GM18951 (cell line): Measurements from ENCODE around the gene ABLIM3.

Experiments
- POLR2A ChIP-seq: IDR thresholded peaks from 4 replicates; pipeline ENCODE4 v1.6.1; 2011; ENCODE audit warnings: mild to moderate bottlenecking; ENCODE audit not compliant: insufficient read length, insufficient read depth; ENCODE audit errors: extremely low read depth
- in situ Hi-C: fragments of 300-500 bp; cut with MboI; formaldehyde crosslinking; loops from one replicate; pipeline ENCODE4 v1.12.0; 2022; ENCODE audit warnings: low sequenced_read_pairs, mixed read lengths, inconsistent platforms; ENCODE audit not compliant: unreplicated experiment

The ABLIM3 gene

DNA sequence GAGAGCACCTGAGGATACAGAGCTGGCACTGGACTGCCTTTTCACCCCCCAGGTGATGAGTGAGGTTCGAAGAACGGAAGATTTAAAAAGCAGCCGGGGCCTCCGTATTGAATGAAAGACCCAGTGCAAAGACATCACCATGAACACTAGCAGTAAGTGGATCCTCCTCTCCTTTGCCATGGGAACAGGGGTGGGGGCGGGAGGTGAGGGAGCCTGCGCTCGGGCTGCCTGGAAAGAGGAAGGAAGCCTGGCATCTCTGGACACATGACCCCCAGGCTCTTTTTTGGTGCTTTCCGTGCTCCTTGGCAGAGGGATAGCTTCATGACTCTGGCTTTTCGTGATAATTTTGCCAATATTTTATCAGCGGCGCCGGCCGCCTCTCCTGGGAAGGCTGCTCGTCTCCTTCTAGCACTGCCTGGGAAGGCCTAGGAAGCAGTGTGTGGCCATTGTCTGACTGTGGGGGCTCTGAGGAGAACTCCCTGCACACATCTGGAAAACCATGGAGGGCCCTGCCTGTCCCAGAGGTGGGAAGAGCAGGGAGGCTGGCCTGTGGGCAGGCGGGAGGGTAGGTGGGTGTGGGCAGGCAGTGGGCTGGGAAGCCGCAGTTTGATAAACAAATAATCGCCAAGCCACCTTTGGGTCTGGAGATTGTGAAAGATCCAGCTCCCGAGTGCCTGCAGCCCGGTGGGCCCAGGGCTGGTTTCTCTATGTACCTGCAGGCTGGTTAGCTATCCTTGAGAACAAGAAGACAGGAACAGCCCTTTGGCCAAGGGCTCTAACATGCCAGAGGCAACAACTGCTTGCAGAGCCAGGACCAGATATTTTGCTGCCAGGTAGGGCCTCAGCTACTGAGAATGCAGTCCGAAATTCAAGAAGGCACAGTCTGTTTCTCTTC is 911 bp downstream of the ABLIM3 start:
- no peak for TF ChIP-seq POLR2A
- in situ Hi-C loops, result no loop called here

DNA sequence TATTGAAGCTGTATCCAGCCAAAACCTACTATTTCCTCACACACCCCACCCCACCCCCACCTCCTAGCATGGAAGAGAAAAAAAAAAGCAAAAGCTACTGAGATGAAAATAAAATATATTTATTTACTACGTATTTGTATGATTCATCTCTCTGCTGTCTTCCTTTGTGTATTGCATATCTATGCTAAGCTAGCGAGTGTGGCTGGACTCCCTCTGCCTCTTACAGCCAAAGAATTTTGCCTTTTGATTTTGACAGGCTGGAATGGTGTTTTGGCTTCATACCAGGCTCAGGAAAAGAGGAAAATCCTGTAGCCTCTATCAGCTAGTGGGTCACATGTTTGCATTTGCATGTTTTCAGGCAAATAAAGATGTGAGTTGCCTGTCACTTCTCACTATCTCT is 2.2 kb downstream of the ABLIM3 start:
- in situ Hi-C loops, result no loop called here
- TF ChIP-seq POLR2A, result no peak

DNA sequence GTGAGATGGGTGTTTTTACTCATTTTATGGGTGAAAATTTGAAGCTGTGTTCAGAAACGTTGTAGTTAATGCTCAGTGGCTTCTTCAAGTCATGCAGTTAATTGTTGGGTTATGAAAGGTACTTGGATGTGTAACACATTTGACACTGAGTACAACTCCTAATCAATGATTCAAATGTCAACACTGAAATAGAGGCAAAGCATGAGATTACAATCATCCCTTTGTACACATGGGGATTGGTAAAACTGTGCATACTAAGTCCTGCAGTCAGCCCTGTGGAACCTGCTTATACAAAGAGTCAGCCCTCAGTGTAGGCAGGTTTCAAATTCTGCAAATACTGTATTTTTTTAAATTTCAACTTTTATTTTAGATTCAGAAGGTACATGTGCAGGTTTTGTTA is 3.3 kb downstream of the ABLIM3 start:
- in situ Hi-C loops, result no loop called here
- TF ChIP-seq POLR2A, result no peak

DNA sequence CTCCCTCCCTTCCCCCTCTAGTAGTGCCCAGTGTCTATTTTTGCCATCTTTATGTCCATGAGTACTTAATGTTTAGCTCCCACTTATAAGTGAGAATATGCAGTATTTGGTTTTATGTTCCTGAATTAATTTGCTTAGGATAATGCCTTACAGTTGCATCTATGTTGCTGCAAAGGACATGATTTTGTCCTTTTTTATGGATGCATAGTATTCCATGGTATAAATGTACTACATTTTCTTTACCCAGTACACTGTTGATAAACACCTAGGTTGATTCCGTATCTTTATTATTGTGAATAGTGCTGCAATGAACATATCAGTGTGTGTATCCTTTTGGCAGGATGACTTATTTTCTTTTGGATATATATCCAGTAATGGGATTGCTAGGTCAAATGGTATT is 3.8 kb downstream of the ABLIM3 start:
- in situ Hi-C loops, result no loop called here
- no peak for TF ChIP-seq POLR2A

DNA sequence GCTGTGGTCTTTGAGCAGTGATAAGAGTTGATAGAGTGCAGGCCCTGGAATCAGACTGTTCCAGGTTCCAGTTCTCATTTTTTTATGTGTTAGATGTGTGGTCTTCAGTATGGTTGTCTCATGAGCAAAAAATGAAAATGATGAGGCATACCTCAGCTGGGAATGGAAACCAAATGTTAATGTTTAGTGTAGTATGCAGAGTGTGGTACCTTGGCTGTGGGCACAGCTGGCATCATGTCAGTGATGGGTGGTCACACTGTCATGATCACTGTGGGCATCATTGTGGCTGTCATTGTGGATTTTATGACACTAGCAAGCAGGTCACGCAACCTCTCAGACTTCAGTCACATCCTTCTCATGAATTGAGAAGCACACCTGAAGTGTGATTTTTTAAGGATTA is 6.4 kb downstream of the ABLIM3 start:
- in situ Hi-C loops, result no loop called here
- no peak for TF ChIP-seq POLR2A

DNA sequence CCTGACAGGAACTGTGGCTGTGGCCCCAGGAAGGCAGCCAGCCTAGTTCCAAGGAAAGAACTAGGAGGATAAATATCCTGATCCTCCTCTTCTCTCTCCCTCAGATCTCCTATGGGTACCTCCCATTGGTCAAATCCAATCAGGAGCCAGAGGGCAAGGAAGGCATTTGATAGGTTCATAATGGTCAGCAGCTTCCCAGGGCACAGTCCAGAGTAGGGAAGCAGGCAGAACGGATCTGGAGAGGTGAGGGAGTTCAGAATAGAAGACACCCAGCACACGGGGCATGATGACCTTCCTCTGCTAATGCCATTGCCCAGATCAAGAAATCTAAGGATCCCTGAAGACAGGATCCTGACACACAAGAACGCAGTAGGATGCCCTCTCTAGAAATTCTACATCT is 8.6 kb downstream of the ABLIM3 start:
- in situ Hi-C loops, result no loop called here
- no peak for TF ChIP-seq POLR2A

DNA sequence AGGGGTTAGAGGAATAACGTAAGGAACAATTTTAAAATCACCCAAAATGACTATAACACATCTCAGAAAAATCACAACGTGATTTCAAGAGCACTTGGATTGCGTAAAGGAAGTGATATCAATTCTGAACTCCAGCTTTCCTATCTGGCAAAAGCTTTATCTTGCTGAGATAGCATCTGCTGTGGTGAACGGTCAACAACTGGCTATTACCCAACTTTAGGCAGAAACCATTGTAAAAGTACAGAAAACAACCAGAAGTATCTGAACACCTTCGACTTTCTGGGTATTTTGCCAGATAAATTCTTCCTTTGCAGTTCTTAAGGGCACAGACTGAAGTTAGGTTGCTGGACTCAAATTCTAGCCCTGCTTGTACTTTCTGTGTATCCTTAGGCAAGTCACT is 9.2 kb downstream of the ABLIM3 start:
- in situ Hi-C loops, result no loop called here
- TF ChIP-seq POLR2A, result no peak

DNA sequence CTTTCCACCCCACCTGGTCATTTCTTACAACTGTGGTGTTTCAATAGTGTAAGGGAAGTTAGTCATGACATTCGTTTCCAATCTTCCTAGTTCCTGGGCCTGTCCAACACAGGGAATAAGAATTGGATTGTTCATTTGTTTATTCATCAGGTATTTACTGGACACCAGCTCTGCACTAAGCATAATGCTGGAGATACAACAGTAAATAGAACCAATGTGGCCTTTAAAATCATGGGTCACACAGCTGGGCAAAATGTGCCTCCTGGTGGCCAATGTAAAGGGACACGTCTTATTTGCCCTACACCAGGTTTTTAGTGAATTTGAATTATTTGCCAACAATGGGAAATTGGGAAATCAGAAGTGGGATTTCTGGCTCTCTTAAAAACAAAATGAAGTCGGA is 10.4 kb downstream of the ABLIM3 start:
- no peak for TF ChIP-seq POLR2A
- in situ Hi-C loops, result no loop called here

DNA sequence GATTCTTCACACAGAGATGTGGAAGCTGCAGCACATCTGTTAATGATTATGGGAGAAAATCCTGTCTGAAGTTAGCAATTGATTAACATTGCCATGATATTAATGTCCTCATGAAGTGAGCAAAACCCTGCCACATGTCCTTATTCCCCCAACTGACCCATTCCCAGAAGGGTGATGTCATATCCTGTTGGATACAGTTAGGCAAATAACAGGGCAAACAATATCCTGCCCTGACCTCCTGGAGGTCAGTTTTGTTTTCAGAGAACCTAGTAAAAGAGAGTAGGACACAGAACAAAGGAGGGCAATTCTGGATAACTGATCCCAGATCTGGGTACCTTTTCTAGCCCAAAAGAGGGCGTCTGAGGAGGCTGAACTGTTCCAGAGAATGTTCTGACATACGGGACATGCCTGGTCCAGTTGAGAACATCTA is 11.0 kb downstream of the ABLIM3 start:
- no peak for TF ChIP-seq POLR2A
- in situ Hi-C loops, result no loop called here

DNA sequence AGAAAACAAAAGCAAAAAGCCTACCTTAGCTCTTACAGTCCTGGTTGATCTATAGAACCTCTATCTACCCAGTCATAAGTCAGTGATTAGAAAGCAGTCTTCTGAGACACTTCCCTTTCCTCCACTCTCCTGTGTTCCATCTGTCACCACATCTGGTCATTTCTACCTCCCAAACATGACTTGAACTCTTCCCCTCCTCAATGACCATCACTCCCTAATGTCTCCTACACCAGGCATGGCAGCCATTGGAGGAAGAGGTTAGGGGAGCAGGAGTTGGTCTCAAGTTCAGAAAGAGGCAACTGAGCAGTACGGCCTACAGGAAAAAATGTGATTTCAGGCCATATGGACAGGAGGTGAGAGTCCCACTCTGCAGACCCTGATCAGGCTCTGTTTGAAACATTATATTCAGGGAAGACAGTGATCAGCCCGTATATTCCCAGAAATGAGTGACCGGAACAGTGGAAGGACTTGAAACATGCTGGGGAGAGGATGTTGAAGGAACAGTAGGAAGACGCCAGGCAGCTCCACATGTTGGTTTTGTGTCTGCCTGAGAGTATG is 12.0 kb downstream of the ABLIM3 start:
- in situ Hi-C loops, result no loop called here
- no peak for TF ChIP-seq POLR2A

DNA sequence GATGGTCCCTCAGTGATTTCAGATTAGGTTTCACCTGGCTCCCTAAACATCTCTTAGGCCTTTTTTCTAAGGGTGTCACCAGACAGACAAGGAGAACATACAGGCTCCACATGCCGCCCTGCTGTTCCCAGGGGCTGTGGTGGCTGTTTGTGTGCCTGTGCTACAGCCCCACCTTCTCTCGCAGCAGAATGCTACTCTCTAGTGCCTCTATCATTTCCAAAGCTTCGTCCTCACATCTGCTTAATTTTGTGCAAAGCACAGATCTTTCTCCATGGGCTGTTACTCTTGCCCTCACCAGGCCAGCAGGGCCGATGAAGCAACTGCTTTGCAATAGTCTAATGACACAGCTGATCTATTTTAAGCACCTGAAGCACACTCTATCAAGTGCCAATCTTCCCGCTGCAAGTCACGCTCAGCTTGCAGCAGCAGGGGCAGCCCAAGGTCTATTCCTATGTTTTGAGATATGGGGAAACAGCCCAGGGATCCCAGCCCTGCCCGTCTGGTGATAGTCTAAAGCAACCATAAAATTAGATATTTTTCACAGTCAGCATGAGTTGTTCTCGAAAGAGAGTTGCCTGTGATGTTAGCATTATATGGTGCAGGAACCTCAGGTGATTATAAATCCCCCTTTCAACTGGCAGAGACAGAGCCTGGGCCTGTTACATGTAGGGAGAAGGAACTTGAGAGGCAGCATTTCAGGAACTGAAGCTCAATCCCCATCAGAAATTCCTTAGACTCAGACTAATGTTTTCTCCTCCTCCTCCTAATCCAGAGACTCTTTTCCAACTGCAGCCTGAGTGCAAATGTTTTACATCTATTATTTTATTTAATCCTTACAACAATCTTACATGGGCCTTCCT is 12.7 kb downstream of the ABLIM3 start:
- no peak for TF ChIP-seq POLR2A
- in situ Hi-C loops, result no loop called here

DNA sequence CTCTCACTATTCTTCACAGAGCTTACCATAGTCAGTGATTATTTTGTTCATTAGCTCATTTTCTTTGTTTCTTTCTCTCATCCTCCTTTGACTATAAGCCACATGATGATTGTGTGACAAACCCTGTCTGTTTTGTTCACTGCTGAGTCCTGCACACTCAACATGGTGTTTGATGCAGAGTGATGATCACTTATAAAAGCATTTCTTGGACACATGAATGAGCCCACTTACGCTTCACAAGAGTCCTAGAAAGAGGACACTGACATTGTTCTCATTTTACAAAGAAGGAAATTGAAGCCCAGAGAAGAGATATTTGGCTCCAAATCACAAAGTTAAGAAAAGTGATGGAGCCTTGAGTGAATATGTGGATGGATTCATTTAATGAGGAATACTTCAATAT is 13.4 kb downstream of the ABLIM3 start:
- in situ Hi-C loops, result no loop called here
- no peak for TF ChIP-seq POLR2A

DNA sequence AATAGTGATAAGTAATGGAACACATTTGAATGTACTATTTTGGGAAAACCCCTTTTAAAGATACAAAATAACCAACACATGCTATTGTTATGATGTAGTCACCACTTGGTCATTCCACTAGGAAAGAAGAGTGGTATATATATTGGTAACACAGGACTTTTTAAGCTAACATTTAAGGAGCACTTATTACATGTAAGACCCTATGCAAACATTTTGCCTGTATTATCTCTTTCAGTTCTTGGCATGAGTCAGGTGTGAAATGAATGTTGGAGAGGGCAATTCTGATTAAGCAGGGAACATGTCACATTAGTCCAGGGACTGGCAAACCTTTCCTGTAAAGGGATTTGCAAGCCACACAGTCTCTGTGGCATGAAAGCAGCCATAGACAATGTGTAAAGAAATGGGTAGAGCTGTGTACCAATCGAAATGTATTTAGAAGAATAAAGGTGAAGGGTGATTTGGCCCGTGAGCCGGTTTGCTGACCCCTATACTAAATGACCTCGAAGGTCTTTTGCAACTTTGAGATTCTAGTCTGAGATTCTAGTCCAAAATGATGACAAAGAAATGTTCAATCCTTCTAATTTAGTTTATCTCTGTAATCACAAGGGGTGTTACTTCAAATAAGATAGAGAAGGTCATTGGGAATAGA is 15.3 kb downstream of the ABLIM3 start:
- TF ChIP-seq POLR2A, result no peak
- in situ Hi-C loops, result no loop called here
